Loucy (cell line): ENCODE measurements around the gene REPS2.

Experiments used
- H2AFZ ChIP-seq: fragments of 200-600 bp; sonication (generic); 2 replicates; pipeline ENCODE4 v1.6.0; 2016; ENCODE audit warnings: antibody characterized with exemption, mild to moderate bottlenecking, low read length, moderate library complexity
- H3F3A ChIP-seq: fragments of 200-600 bp; 2 replicates; pipeline ENCODE4 v1.6.0; 2016; ENCODE audit warnings: antibody characterized with exemption, low read depth, mild to moderate bottlenecking
- H3K27me3 ChIP-seq: fragments of 200-600 bp; sonication (generic); 2 replicates; pipeline ENCODE4 v1.6.1; 2014; ENCODE audit warnings: low read length, mild to moderate bottlenecking; ENCODE audit not compliant: insufficient read depth, poor library complexity, severe bottlenecking
- H3K36me3 ChIP-seq: fragments of 200-600 bp; sonication (generic); 2 replicates; pipeline ENCODE4 v1.6.1; 2016; ENCODE audit warnings: low read length; ENCODE audit not compliant: insufficient read depth
- H3K4me1 ChIP-seq: fragments of 200-600 bp; sonication (generic); 2 replicates; pipeline ENCODE4 v1.5.1; 2014; ENCODE audit warnings: low read length, mild to moderate bottlenecking; ENCODE audit not compliant: insufficient read depth, poor library complexity, severe bottlenecking
- H3K4me2 ChIP-seq: fragments of 200-600 bp; sonication (generic); 2 replicates; pipeline ENCODE4 v1.6.0; 2014; ENCODE audit warnings: antibody characterized with exemption, low read length, low read depth, mild to moderate bottlenecking; ENCODE audit not compliant: poor library complexity, severe bottlenecking
- H3K4me3 ChIP-seq: fragments of 200-600 bp; sonication (generic); 2 replicates; pipeline ENCODE4 v1.5.1; 2014; ENCODE audit warnings: low read length, mild to moderate bottlenecking, mixed read lengths; ENCODE audit not compliant: poor library complexity, severe bottlenecking
- H3K79me2 ChIP-seq: fragments of 200-600 bp; sonication (generic); 2 replicates; pipeline ENCODE4 v1.6.1; 2014; ENCODE audit warnings: low read length; ENCODE audit not compliant: insufficient read depth
- H3K9ac ChIP-seq: fragments of 200-600 bp; sonication (generic); 2 replicates; pipeline ENCODE4 v1.6.0; 2014; ENCODE audit warnings: mild to moderate bottlenecking, low read depth, low read length, moderate library complexity; ENCODE audit not compliant: poor library complexity, severe bottlenecking
- H3K9me2 ChIP-seq: fragments of 200-600 bp; sonication (generic); replicated peaks from 2 replicates; pipeline ENCODE4 v1.6.1; 2016; ENCODE audit warnings: low read depth, low read length, mixed read lengths
- H3K9me3 ChIP-seq: fragments of 200-600 bp; sonication (generic); 2 replicates; pipeline ENCODE4 v1.6.1; 2014; ENCODE audit warnings: mild to moderate bottlenecking, antibody characterized with exemption, low read length, low read depth; ENCODE audit not compliant: insufficient read depth
- H4K20me1 ChIP-seq: fragments of 200-600 bp; sonication (generic); 2 replicates; pipeline ENCODE4 v1.6.0; 2014; ENCODE audit warnings: antibody characterized with exemption, low read length, mild to moderate bottlenecking; ENCODE audit not compliant: insufficient read depth, poor library complexity, severe bottlenecking
- EZH2phosphoT487 ChIP-seq: fragments of 200-600 bp; IDR thresholded peaks from 2 replicates; pipeline ENCODE4 v1.6.1; 2018; ENCODE audit warnings: antibody characterized with exemption, mild to moderate bottlenecking, moderate library complexity, borderline replicate concordance
- TF ChIP-seq, protein P1 (sequence below): fragments of 200-600 bp; sonication (generic); conservative IDR thresholded peaks from 2 replicates; pipeline ENCODE4 v1.5.1; 2014; ENCODE audit warnings: mild to moderate bottlenecking, antibody characterized with exemption, low read length

The REPS2 gene

DNA sequence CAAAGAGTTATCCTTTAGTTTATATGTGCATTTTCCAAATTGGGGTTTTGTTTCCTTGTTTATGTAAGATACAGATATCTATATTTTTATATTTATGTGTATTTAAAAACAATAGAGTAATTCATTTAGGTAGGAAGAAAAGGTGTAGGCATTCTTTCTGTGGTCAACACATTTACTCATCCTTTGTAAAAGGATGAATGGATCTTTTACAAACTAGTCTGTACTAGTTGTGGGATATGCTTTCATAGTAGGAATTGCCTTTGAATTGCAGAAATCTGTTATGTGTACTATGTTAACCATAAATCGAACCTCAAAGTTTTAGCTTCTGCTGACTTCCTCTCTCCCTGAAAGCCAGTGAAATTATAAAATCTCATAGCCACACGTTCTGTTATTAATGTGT lies 128.5 kb downstream of the REPS2 start:
- Histone ChIP-seq H3K9ac (no peak overlapping the region), H3K4me1 (no peaks in the 10 kb centered on the region), H3K4me3 (no peak overlapping the region), H3K27me3 (no peaks in the 10 kb centered on the region), H3K79me2 (no peaks in the 10 kb centered on the region), H3K9me2 (no peaks in the 10 kb centered on the region), H2AFZ (no peak overlapping the region), H3K36me3 (no peaks in the 10 kb centered on the region), H3K9me3 (no peaks in the 10 kb centered on the region), H3F3A (no peaks in the 10 kb centered on the region), H3K4me2 (no peak overlapping the region), H4K20me1 (no peaks in the 10 kb centered on the region)
- TF ChIP-seq, protein P1, sequence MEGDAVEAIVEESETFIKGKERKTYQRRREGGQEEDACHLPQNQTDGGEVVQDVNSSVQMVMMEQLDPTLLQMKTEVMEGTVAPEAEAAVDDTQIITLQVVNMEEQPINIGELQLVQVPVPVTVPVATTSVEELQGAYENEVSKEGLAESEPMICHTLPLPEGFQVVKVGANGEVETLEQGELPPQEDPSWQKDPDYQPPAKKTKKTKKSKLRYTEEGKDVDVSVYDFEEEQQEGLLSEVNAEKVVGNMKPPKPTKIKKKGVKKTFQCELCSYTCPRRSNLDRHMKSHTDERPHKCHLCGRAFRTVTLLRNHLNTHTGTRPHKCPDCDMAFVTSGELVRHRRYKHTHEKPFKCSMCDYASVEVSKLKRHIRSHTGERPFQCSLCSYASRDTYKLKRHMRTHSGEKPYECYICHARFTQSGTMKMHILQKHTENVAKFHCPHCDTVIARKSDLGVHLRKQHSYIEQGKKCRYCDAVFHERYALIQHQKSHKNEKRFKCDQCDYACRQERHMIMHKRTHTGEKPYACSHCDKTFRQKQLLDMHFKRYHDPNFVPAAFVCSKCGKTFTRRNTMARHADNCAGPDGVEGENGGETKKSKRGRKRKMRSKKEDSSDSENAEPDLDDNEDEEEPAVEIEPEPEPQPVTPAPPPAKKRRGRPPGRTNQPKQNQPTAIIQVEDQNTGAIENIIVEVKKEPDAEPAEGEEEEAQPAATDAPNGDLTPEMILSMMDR, result no peak
- TF ChIP-seq EZH2phosphoT487, result no peak

GRCh38 chrX:17077361-17077760 lies 130.9 kb downstream of the REPS2 start:
- TF ChIP-seq EZH2phosphoT487, result no peak
- TF ChIP-seq, protein P1, result no peak
- no peaks in the 10 kb centered on the region for H3K36me3 ChIP-seq
- no peaks in the 10 kb centered on the region for H3K4me1 ChIP-seq
- no peaks in the 10 kb centered on the region for H3K9me3 ChIP-seq
- no peaks in the 10 kb centered on the region for H3F3A ChIP-seq
- no peaks in the 10 kb centered on the region for H4K20me1 ChIP-seq
- no peaks in the 10 kb centered on the region for H3K79me2 ChIP-seq
- no peak overlapping the region for H2AFZ ChIP-seq
- H3K4me3 ChIP-seq, result no peak overlapping the region
- H3K4me2 ChIP-seq, result no peak overlapping the region
- no peak overlapping the region for H3K9ac ChIP-seq
- no peaks in the 10 kb centered on the region for H3K9me2 ChIP-seq
- no peaks in the 10 kb centered on the region for H3K27me3 ChIP-seq

- Histone ChIP-seq H3K4me3 (no peak overlapping the region), H4K20me1 (no peaks in the 10 kb centered on the region), H3K4me1 (no peaks in the 10 kb centered on the region), H3K9ac (no peak overlapping the region), H3K9me3 (no peaks in the 10 kb centered on the region), H3K79me2 (no peaks in the 10 kb centered on the region), H3K36me3 (no peaks in the 10 kb centered on the region), H3K9me2 (no peaks in the 10 kb centered on the region), H3F3A (no peaks in the 10 kb centered on the region), H3K27me3 (no peaks in the 10 kb centered on the region), H3K4me2 (no peak overlapping the region), H2AFZ (no peak overlapping the region)
- TF ChIP-seq, protein P1, result no peak
- TF ChIP-seq EZH2phosphoT487, result no peak
Measured at GRCh38 chrX:17078031-17078720, 131.7 kb downstream of the REPS2 start.
